B cell (primary cell): ENCODE measurements around the gene DNAJA1. TPM values are rescaled to one million over a fixed set of nuclear protein-coding genes. Genes with fewer than 3 reads are reported as not detected.

Source experiments
- ATAC-seq: fragments of 200-7000 bp; cut with Tn5 transposase; one replicate; pipeline ENCODE4 v1.10.0; 2021; ENCODE audit warnings: low read depth, mild to moderate bottlenecking, moderate number of reproducible peaks, moderate library complexity
- CTCF ChIA-PET: fragments of 350-600 bp; sonication (Branson Sonifier 250); formaldehyde crosslinking; loops from one replicate; lab custom pipeline; 2021; ENCODE audit warnings: antibody characterized with exemption, inconsistent platforms; lab: Charles Lee
- POLR2A ChIA-PET: fragments of 350-600 bp; sonication (Branson Sonifier 250); formaldehyde crosslinking; loops from one replicate; lab custom pipeline; 2021; ENCODE audit warnings: antibody characterized with exemption; lab: Charles Lee
- DNase-seq: peaks from one replicate; pipeline ENCODE4 v3.0.0; 2013
- H2AFZ ChIP-seq: 2 replicates; pipeline ENCODE4 v1.6.1; 2012; ENCODE audit warnings: mild to moderate bottlenecking, low read depth, low read length; ENCODE audit not compliant: insufficient read depth, poor library complexity, severe bottlenecking
- H3K27ac ChIP-seq, 2 donors: 1 replicate in 1 of 2; 2 replicates in 1 of 2; pipeline ENCODE4 v1.5.1; 2012 to 2013; ENCODE audit warnings: low read length in 2 of 2, mild to moderate bottlenecking in 2 of 2, moderate library complexity in 1 of 2
- H3K27me3 ChIP-seq, 4 experiments: fragments of 200-600 bp in 1 of 4; sonication (generic) in 1 of 4; replicated peaks in 1 of 4; 1 replicate in 2 of 4; 2 replicates in 2 of 4; pipeline versions ENCODE4 v1.6.1 to v1.7.0; 2013 to 2016; ENCODE audit warnings: low read length in 3 of 4, mild to moderate bottlenecking in 2 of 4, mixed read lengths in 1 of 4, moderate library complexity in 1 of 4; ENCODE audit not compliant: insufficient read depth in 4 of 4, control insufficient read depth in 3 of 4; ENCODE audit errors: control extremely low read depth in 1 of 4
- H3K36me3 ChIP-seq, 2 experiments: replicated peaks in 1 of 2; 1 replicate in 1 of 2; 2 replicates in 1 of 2; pipeline versions ENCODE4 v1.6.1 to v1.7.1; 2013; ENCODE audit warnings: low read length in 1 of 2; ENCODE audit not compliant: insufficient read depth in 2 of 2, control insufficient read depth in 1 of 2; ENCODE audit errors: control extremely low read depth in 1 of 2, extremely low read depth in 1 of 2
- H3K4me1 ChIP-seq, 2 donors: fragments of 200-600 bp in 1 of 2; sonication (generic) in 1 of 2; 1 replicate in 1 of 2; 2 replicates in 1 of 2; pipeline versions ENCODE4 v1.5.1 to v1.6.1; 2013 to 2017; ENCODE audit warnings: low read length in 2 of 2; ENCODE audit not compliant: control insufficient read depth in 2 of 2, insufficient read depth in 2 of 2
- H3K4me2 ChIP-seq: replicated peaks from 2 replicates; pipeline ENCODE3; 2012; ENCODE audit warnings: mild to moderate bottlenecking, low read depth, low read length; ENCODE audit not compliant: poor library complexity, severe bottlenecking
- H3K4me3 ChIP-seq, 5 experiments: fragments of 200-600 bp in 1 of 5; sonication (generic) in 1 of 5; 1 replicate in 3 of 5; 2 replicates in 2 of 5; pipeline versions ENCODE4 v1.5.1 to v1.7.0; 2011 to 2016; ENCODE audit warnings: low read length in 4 of 5, mild to moderate bottlenecking in 4 of 5, low read depth in 2 of 5, control low read depth in 1 of 5, moderate library complexity in 1 of 5; ENCODE audit not compliant: insufficient read depth in 1 of 5; ENCODE audit errors: control extremely low read depth in 1 of 5, extremely low read depth in 1 of 5
- H3K79me2 ChIP-seq: fragments of 200-600 bp; sonication (generic); one replicate; pipeline ENCODE4 v1.6.0; 2016; ENCODE audit warnings: low read length; ENCODE audit not compliant: control insufficient read depth, insufficient read depth
- H3K9ac ChIP-seq: fragments of 200-600 bp; sonication (generic); 2 replicates; pipeline ENCODE4 v1.6.1; 2017; ENCODE audit warnings: mild to moderate bottlenecking, low read length, moderate library complexity
- H3K9me3 ChIP-seq, 3 donors: one replicate each; pipeline versions ENCODE4 v1.6.1 to v1.7.1; 2013; ENCODE audit warnings: low read length in 2 of 3; ENCODE audit not compliant: control insufficient read depth in 2 of 3, insufficient read depth in 1 of 3; ENCODE audit errors: control extremely low read depth in 1 of 3
- H4K20me1 ChIP-seq: 2 replicates; pipeline ENCODE4 v1.6.0; 2012; ENCODE audit warnings: mild to moderate bottlenecking, low read length; ENCODE audit not compliant: insufficient read depth, control insufficient read depth, poor library complexity, severe bottlenecking
- H3K27ac Mint-ChIP-seq: one replicate; pipeline ENCODE4 v1.8.0; 2021; ENCODE audit warnings: mixed read lengths
- H3K27me3 Mint-ChIP-seq: one replicate; pipeline ENCODE4 v1.8.0; 2021; ENCODE audit warnings: mixed read lengths
- H3K4me1 Mint-ChIP-seq: one replicate; pipeline ENCODE4 v1.8.0; 2021; ENCODE audit warnings: mixed read lengths
- H3K4me3 Mint-ChIP-seq: one replicate; pipeline ENCODE4 v1.8.0; 2021; ENCODE audit warnings: mixed read lengths
- H3K9me3 Mint-ChIP-seq: one replicate; pipeline ENCODE4 v1.8.0; 2022; ENCODE audit warnings: mixed read lengths; ENCODE audit not compliant: insufficient read depth
- EZH2 ChIP-seq: IDR thresholded peaks from 2 replicates; pipeline ENCODE4 v1.6.1; 2012; ENCODE audit warnings: borderline replicate concordance, low read depth, mild to moderate bottlenecking, moderate library complexity, low read length; ENCODE audit not compliant: insufficient read depth, poor library complexity, severe bottlenecking
- WGBS: methylation state at CpG from one replicate; pipeline ENCODE4 v1.1.5; 2013; ENCODE audit warnings: missing lambda C conversion rate; ENCODE audit not compliant: insufficient coverage; 5-methylcytosine and 5-hydroxymethylcytosine counted together
- intact Hi-C: fragments of 100-400 bp; cut with micrococcal nuclease; formaldehyde crosslinking; loops from one replicate; pipeline ENCODE4 v1.10.0; 2022
- polyA plus RNA-seq: library from polyadenylated mRNA; depleted of rRNA; stranded (reverse); fragments of >200 nt; gene quantifications from 2 replicates; pipeline ENCODE4 v1.2.3, GENCODE V29; 2012
- total RNA-seq, 2 donors: library from RNA; stranded (reverse); fragments of 120-200 nt in 1 of 2; gene quantifications; 1 replicate in 1 of 2; 2 replicates in 1 of 2; pipeline versions ENCODE4 v1.2.3 to v1.2.4, GENCODE V29; 2013 to 2022
- TF ChIP-seq, protein P1 (sequence below): fragments of 200-600 bp; IDR thresholded peaks from one replicate; pipeline ENCODE4 v1.8.0; 2022; ENCODE audit warnings: antibody characterized with exemption, mild to moderate bottlenecking

Gene DNAJA1
- total and polyA plus RNA-seq, 2 donors (not counting 1 experiment from before 2014, with no cell fraction given): 68.6 to 104 TPM

DNA sequence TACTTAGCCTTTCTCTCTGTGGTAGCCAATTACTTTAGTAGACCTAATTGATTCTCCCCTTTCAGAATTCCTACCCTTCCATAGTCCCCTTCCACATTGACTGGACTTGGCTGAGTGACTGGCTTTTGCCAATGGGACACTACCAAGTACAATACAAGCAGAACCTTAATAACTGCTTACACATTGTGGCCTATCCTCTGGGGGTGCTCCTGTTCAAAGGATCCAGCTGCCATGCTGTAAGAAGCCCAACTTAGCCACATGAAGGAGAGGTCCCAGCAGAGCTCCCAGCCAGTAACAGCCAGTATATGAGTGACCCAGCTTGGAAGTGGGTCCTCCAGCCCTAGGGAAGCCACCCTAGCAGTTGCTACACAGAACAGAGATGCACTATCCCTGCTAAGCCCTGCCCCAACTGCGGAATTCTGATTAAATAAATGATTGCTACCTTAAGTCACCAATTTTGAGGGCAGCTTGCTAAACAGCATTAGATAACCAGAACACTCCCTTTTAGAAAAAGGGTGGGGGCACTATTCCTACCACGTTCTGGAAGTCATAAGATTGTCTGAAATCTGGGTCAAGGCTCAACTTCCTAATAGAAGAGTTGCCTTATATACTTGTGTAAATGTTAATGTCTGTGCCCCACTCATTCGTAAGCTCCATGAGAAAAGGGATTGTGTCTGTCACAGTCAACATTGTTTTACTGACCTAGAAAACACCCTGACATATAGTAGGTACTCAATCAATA is 12.6 kb upstream of the DNAJA1 start:
- intact Hi-C loops: no loop called here
- H3K27ac Mint-ChIP-seq: no peak overlapping the region
- DNase-seq (no peak), ATAC-seq (no peak)
- no peaks in the 10 kb centered on the region for H3K36me3 ChIP-seq
- no peak overlapping the region for H3K4me2 ChIP-seq
- H3K9me3 ChIP-seq: no peaks in the 10 kb centered on the region
- 100% methylated on average over 1 of the region's 3 CpGs for WGBS
- no peak overlapping the region for H3K4me3 Mint-ChIP-seq
- H3K27me3 Mint-ChIP-seq: no peaks in the 10 kb centered on the region
- no peaks in the 10 kb centered on the region for H3K27me3 ChIP-seq
- TF ChIP-seq EZH2: no peak
- TF ChIP-seq, protein P1, sequence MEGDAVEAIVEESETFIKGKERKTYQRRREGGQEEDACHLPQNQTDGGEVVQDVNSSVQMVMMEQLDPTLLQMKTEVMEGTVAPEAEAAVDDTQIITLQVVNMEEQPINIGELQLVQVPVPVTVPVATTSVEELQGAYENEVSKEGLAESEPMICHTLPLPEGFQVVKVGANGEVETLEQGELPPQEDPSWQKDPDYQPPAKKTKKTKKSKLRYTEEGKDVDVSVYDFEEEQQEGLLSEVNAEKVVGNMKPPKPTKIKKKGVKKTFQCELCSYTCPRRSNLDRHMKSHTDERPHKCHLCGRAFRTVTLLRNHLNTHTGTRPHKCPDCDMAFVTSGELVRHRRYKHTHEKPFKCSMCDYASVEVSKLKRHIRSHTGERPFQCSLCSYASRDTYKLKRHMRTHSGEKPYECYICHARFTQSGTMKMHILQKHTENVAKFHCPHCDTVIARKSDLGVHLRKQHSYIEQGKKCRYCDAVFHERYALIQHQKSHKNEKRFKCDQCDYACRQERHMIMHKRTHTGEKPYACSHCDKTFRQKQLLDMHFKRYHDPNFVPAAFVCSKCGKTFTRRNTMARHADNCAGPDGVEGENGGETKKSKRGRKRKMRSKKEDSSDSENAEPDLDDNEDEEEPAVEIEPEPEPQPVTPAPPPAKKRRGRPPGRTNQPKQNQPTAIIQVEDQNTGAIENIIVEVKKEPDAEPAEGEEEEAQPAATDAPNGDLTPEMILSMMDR: no peak
- H3K4me1 Mint-ChIP-seq: no peaks in the 10 kb centered on the region
- H2AFZ ChIP-seq: no peak overlapping the region
- ChIA-PET POLR2A (no interaction called here), CTCF (no interaction called here)
- H4K20me1 ChIP-seq: no peaks in the 10 kb centered on the region
- peaks cover 8% of the 10 kb centered on the region for H3K79me2 ChIP-seq
- no peak overlapping the region for H3K27ac ChIP-seq
- H3K4me3 ChIP-seq: no peak overlapping the region
- no peaks in the 10 kb centered on the region for H3K9me3 Mint-ChIP-seq
- H3K4me1 ChIP-seq: no peaks in the 10 kb centered on the region
- no peak overlapping the region for H3K9ac ChIP-seq

DNA sequence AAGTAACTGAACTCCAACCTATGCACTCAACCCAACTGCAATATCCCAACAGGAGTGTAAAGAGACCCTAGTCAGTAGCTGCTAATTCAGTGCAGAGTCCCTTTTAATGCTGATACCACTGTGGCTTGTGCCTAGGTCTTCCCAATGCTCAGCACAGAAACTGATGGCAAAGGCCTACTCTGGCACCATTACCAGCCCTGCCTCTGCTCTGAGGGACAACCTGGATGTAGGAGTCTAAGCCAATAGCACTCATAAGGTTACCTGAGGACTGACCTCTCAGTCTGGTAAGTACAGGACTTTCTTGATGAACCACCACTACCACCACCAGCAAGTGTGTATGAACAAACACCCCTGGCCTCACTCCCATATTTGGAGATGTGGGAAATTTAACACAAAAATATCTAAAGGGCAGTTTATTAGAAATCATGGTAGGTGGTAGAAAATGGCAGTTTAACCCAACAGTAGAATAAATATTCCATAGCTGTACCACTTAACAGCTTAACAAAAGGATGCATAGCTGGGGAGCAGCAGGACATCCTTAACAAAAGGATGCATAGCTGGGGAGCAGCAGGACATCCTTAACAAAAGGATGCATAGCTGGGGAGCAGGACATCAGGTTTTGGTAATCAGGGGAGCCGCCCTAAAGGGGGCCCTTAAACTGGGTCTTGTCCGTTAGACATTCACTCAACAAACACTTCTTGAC is 11.0 kb upstream of the DNAJA1 start:
- ATAC-seq (no peak), DNase-seq (no peak)
- no peaks in the 10 kb centered on the region for H3K36me3 ChIP-seq
- intact Hi-C loops: no loop called here
- no peaks in the 10 kb centered on the region for H3K4me1 Mint-ChIP-seq
- no peak overlapping the region for H3K9ac ChIP-seq
- no peak overlapping the region for H3K4me3 Mint-ChIP-seq
- no peak overlapping the region for H2AFZ ChIP-seq
- H4K20me1 ChIP-seq: no peaks in the 10 kb centered on the region
- TF ChIP-seq EZH2: no peak
- TF ChIP-seq, protein P1: no peak
- no peaks in the 10 kb centered on the region for H3K27me3 Mint-ChIP-seq
- H3K27ac Mint-ChIP-seq: no peak overlapping the region
- no peak overlapping the region for H3K4me3 ChIP-seq
- no peaks in the 10 kb centered on the region for H3K27me3 ChIP-seq
- H3K27ac ChIP-seq: no peak overlapping the region
- POLR2A ChIA-PET: no interaction called here
- peaks cover 11% of the 10 kb centered on the region for H3K79me2 ChIP-seq
- H3K9me3 Mint-ChIP-seq: no peaks in the 10 kb centered on the region
- no CpG with 5 or more reads among the region's 2 CpGs for WGBS
- H3K4me2 ChIP-seq: no peak overlapping the region
- H3K4me1 ChIP-seq: no peaks in the 10 kb centered on the region
- no peaks in the 10 kb centered on the region for H3K9me3 ChIP-seq
- CTCF ChIA-PET: interaction anchor here (0.8 kb wide), 1 partner anchor 11 kb away, joined by 3 read pairs; the partner anchor contains the start of gene DNAJA1
